GM15510 (cell line): Measurements from ENCODE around the gene TRIO.

Experiments
- POLR2A ChIP-seq: IDR thresholded peaks from 3 replicates; pipeline ENCODE4 v1.6.1; 2011; ENCODE audit warnings: borderline replicate concordance; ENCODE audit not compliant: insufficient read length; ENCODE audit errors: extremely low read depth

The TRIO gene

DNA sequence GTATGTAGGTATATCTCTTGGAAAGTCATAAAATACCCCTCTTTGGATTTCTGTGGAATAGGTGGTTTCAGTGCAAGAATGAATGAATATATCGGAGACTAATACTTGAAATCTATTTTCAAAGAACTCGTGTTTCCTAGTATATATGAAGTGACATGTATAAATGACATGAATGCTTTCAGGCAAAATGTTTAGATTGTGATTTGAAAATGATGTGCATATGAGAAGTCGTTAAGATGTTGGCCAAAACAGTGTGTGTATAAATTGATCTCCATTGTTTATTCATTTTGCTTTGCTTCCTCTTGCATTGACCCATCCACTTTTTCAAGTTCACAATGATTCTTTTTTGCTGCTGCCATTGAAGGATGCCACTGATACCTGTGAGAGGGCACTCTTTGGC is 8.3 kb downstream of the TRIO start:
- no peak for TF ChIP-seq POLR2A

DNA sequence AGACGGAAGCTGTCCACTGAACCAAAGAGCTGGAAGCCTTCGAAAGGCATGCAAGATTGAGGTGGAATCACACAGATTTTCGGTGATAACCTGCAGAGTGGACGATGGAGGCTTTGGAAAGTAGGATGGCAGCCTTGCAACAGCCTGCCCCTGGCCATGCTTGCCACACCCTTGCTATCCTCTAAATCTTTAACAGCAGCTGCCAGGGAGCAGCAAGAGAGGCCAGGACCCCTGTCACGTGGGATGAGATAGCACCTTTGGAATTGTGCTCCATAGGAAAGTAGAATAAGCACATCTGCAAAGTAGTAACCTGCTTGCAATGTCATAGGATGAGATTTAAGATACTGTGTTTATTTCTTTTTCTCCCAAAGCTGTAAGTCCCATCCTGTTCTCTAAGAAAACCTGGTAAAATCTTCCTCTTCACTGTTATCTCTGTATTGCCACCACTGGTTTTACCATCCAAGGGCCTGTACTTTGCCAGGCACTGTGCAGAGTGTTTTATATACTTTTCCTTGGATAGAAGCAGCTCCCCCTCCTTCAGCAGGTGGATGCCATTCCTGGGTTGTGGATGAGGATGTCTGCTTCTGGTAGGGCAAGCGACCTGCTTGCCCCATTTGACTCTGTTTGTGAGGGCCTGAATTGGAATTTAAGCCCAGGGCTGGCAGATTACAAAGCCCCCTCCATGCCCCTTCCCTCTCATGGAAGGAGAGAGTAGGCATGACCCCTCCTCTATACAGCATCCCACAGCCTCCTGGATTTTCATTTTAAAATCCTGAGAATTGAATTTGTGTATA is 10.1 kb downstream of the TRIO start:
- TF ChIP-seq POLR2A = no peak

DNA sequence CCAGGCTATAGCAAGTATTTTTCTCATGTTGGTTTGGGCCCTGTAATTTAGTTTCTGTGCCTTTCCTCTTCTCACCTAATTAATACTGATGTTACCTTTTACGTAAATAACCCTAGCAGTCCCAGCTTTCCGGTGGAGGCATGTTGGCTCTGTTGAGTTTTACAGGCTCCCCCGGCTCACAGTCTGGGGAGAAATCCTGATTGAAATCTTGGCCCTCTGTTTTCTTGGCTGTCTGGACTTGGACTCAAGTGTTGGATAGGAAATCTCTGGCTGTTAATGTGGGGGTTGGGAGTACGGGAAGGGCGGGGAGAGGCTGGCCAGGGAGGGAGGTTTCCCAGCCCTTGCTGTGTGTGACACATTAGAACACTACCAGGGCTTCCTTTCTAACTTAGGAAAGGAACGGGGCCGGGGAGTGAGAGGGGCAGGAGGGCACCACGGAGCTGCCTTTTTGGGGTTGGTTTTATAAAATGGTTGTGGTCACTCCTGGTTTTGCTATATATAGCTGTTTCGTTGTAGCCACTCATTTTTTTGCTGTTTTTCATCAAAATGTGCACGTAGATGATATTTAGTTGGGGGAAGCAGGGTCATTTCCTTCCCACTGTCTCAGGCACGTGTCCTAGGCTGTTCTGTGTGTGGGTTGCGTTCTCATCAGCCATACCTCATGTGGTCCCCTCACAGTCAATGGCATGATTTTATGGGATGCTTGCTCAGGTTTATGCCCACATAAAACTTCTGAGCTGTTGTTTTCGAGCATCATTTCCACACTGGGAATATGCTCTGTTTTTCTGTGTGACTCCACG is 11.0 kb downstream of the TRIO start:
- TF ChIP-seq POLR2A = no peak

DNA sequence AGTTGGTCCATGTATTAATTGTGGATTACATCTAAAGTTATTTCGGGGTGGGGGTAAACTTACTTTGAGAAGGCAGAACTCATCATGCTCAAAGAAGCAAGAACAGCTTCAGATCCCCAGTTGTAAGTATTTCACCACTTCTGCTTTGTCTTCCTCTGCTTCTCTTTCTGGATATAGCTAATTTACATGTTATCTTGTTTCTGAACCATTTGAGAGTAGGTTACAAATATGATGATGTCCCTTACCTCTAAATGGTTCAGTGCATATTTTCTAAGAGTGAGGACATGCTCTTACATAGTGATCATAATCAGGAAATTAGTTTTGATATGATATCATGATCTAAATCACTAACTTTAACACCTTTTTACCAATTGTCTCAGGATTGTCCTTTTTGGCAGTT is 11.9 kb downstream of the TRIO start:
- no peak for TF ChIP-seq POLR2A

DNA sequence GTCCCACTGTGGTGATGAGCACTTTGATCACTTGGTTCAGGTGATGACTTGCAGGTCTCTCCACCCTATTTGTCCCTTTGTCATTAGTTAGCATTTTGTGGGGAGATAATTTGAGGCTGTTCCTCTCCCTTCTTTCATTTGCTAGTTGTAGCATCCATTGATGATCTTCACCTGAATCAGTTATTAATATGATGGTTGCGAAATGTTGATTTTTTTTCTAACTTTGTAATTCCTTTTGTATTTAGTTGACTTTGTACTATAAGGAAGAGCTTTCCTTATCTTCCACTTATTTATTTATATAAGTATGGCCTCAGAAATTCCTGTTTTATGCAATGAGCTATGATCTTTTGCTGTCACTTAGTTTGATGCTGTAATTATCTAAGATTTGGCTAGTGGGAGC is 12.6 kb downstream of the TRIO start:
- TF ChIP-seq POLR2A = no peak

DNA sequence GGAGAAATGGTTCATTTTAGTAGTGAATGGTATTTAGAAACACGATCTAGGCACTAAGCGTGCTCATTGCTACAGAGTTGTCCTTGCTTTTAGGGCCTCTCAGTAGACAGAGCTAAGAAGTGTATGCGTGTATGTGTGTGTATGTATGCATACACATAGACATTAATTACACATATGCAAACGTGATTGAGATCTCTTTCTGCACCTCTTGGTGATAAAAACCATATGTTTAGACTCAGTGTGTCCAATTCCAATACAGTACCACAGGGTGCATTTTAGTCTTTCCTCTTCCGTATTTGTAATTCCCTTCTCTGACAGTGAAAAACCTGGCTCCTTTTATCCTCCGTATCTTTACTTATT is 13.1 kb downstream of the TRIO start:
- TF ChIP-seq POLR2A = no peak

DNA sequence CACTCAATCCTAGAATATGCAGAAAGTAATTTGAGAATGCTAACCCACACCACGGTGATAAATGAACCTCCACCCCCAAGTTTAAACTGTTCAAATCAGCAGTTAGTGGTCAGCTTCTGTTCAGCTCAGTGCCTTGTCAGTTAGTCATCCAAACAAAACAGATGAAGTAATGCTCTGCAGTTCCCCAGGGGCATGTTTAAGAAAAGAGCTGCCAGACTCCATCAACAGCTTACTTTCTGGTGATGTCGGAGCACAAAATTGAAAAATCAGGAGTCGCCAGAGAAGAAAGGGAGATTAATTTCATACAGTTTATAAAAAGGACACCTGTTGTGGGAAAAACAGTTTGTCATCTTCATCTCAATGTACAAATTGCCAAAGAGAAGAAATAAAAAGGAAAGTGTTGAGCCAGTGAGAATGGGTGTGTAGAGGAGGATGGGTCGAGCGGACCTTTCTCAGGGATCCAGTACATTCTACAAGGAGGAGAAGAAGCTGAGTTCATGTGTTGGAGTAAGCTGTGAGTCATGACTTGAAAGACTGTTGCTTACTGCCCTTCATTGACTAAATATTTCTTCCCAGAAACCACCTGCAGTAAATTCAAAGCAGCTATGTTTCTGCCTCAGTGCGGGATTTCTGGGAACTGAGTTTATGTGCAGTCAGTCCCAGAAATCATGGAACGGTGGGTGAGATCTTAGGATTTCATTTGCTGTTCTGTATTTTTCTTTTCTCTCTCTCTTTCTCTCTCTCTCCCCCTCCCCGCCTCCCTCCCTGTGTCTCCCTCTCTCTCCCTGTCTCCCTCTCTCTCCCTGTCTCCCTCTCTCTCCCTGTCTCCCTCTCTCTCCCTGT is 13.7 kb downstream of the TRIO start:
- no peak for TF ChIP-seq POLR2A

DNA sequence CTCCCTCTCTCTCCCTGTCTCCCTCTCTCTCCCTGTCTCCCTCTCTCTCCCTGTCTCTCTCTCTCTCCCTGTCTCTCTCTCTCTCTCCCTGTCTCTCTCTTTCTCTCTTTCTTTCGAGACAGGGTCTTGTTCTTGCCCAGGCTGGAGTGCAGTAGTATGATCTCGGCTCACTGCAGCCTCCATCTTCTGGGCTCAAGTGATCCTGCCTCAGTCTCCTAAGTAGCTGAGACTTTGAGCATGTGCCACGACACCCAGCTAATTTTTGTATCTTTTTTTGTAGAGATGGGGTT is 14.3 kb downstream of the TRIO start:
- no peak for TF ChIP-seq POLR2A

DNA sequence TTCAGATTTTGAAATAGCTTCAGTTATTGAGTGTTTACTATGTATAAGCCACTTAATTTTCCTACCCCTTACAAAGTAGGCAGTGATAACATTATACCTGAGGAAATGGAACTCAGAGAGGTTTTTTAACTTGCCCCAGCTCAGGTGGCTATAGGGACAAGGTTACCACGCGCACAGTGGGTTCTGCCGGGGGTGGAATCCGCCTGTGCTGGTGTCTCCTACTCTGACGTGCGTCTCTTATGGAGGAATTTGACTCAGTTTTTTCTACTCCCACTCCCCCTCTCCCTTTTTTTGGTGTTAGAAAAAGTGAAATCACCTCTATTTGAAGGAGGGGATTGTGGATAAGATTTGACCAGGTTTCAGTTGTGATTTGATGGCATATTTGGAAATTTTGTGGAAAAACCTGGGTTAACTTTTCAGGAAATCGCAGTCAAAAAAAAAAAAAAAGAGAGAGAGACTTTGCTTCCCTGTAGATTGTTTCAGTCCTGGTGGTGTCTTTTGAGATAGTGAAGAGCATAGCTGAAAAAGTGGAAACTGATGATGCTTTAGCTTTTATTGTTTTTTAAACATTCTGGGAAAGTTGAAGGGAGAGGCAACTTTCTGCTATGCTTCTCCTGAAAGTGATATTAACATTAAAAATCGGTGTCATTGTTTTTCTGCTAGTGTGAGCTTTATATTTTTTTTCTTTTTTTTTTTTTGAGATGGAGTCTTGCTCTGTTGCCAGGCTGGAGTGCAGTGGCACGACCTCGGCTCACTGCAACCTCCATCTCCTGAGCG is 15.9 kb downstream of the TRIO start:
- no peak for TF ChIP-seq POLR2A

DNA sequence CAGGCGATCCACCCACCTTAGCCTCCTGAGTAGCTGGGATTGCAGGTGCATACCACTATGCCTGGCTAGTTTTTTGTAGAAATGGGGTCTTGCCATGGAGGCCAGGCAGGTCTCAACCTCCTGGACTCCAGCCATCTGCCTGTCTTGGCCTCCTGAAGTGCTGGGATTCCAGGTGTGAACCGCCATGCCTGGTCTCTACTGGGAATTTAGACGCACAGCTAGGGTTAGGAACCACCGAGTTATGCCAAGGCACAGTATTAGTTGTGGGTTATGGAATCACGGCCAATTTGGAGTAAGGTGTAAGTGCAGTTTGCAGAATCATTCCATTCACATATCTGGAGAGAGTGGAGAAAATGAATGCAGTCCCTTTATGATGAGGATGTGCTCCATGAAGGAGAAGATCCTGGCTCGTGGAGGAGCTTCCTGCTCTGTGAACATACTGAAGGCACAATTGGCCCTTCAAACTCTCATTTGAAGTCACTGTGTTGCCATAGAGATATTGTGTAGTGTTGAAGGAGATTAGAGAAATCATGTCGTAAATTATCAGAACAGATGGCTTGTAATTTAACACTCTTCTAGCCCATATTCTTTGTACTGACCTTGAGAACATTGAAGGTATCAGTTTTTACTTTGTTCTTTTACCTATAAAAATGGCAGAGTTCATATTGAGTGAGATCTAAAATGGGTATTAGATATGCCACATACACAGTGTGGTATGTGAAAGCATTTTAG is 18.8 kb downstream of the TRIO start:
- no peak for TF ChIP-seq POLR2A

DNA sequence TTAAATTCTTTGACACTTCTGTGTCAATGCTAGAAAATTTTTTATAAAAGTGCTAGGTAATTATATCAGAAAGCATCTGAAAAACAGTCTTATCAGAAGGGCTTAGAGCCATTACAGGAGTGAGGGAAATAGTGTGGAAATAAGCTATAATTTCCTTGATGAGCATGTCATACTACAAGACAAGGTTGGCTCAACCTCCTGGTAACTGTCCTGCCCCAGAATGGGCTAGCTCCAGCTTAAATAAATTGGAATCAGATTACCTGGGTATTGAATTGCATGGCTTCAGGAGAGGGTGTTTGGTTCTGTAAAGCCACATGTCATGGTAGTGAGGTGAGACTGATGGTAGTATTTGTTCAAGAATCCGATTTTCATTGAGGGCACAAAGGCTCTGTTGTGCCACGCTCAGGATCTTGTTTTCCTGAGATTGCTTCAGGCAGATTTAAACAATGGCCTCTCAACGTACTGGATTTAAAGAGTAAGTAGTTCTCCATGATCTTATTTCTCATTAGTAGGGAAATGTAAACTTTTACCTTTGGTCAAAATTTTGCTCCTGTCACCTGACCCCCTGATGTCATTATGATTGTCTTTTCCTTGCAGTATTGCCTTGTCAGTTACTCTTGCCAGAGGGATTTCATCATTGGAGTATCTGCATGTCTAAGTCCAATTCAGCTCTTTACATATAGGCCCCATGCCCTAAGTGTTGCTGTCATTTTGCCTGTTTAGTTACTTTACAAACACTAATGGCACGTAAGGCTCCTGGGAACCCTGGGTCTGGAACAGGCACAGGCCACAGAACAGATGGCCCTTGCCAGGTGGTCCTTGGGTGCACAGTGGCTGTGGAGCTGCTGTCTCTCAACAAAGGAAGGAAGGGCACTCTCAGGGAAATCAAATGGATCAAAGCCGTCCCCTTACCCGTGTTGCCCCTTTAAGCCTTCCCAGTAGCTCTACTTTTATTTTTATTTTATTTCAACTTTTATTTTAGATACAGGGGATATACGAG is 21.3 kb downstream of the TRIO start:
- TF ChIP-seq POLR2A = no peak

DNA sequence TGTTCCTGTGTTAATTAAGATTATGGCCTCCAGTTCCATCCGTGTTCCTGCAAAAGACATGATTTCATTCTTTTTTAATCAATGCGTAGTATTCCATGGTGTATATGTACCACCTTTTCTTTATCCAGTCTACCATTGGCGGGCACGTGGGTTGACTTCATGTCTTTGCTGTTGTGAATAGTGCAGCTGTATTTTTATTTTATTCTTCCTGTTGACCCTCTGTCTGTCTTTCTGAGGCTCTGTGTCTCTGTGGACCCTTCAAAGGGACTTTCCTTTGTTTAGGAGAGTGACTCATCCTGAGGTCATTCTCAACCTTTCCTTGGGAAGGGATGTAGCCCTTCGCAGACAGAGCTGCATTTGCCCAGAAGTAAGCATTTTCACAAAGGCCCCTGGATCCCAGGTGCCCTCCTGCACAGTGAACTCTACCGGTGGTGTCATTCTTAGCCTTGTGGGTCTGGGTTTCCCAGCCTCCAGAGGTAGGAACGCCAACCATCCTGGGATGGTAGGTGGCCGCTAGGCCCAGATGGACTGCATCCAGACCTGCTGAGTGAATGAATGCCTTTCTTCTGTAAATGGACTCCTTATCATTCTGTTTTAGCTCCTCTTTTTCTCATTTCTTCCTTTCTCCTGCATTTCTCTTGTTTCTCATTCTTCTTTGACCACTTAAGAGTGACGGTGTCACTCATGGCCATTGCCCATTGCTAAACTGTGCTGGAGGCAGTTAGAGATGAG is 22.4 kb downstream of the TRIO start:
- TF ChIP-seq POLR2A = no peak
